Measurements from ENCODE around the gene GP9.

DNA sequence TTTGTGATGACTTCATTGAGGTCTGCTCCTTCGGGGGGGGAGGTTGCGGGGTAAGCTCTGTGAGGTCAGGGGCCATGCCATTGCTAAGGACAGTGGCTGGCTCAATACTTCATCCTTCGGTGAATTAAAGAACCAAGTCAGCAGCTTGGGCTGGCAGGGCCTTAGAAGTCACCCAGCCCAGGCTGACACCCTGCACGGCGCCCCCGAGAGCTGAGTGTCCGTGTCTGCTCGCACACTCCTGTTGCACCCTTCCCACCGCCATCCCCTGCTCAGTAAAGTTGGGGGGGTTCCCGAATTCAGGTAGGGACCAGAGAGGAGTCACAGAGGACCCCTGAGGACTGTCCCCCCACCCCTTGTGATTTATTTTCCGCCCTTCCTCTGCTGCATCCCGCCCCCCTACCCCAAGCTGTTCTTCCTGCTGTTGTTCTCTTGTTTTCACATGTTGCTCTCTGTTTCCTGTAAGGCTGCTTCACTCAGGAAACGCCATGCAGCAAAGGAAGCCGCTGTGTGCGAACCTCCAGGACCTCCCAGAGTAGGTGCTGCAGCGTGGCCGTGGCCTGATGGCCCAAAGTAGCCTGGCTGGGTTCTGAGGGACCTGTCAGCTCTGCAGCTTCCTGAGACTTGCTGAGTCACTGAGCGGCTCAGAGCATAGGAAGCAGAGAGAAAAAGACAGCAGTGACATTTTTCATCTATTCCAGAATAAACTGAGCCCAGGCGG, 45.0 kb upstream of the GP9 start:
- TF ChIP-seq YY1 (IDR thresholded peaks at IDR 0.05; ENCODE audit: low read depth) (no peak), CREB1 (IDR thresholded peaks at IDR 0.05; ENCODE audit: low read depth) (no peak)
